Central memory CD8-positive, alpha-beta T cell (primary cell): Measurements from ENCODE around the gene PREP.
"Not testable (repeated sequence)": the region's sequence is repeated elsewhere in the genome, so short reads cannot be mapped to it uniquely, and the experiment has no call there.

ENCODE experiments used
- ATAC-seq: fragments of 150-1000 bp; cut with Tn5 transposase; replicated peaks from 2 replicates; pipeline ENCODE4 v1.10.0; 2022; ENCODE audit warnings: mild to moderate bottlenecking, moderate FRiP score, moderate number of reproducible peaks; ENCODE audit not compliant: poor library complexity, severe bottlenecking; ENCODE audit errors: extremely low read depth
- DNase-seq, 2 donors: peaks; one replicate each; pipeline ENCODE4 v3.0.0; 2021; ENCODE audit warnings: low spot score in 2 of 2
- H3K27ac Mint-ChIP-seq: one replicate; pipeline ENCODE4 v1.8.0; 2022; ENCODE audit warnings: low read depth, mild to moderate bottlenecking, moderate library complexity, mixed read lengths
- H3K27me3 Mint-ChIP-seq: one replicate; pipeline ENCODE4 v1.8.0; 2022; ENCODE audit warnings: mixed read lengths
- H3K36me3 Mint-ChIP-seq: one replicate; pipeline ENCODE4 v1.8.0; 2022; ENCODE audit warnings: mild to moderate bottlenecking, moderate library complexity, mixed read lengths; ENCODE audit not compliant: insufficient read depth
- H3K4me1 Mint-ChIP-seq: one replicate; pipeline ENCODE4 v1.8.0; 2022; ENCODE audit warnings: mixed read lengths
- H3K4me3 Mint-ChIP-seq: one replicate; pipeline ENCODE4 v1.8.0; 2022; ENCODE audit warnings: mild to moderate bottlenecking, moderate library complexity, mixed read lengths
- H3K9me3 Mint-ChIP-seq: one replicate; pipeline ENCODE4 v1.8.0; 2022; ENCODE audit warnings: mixed read lengths

Gene PREP

GRCh38 chr6:105359419-105360370 is 43.2 kb downstream of the PREP start:
- no peaks in the 10 kb centered on the region for H3K27me3 Mint-ChIP-seq
- DNase-seq: no peak
- ATAC-seq: no peak
- no peak overlapping the region for H3K4me3 Mint-ChIP-seq
- H3K27ac Mint-ChIP-seq: no peak overlapping the region
- H3K9me3 Mint-ChIP-seq: no peaks in the 10 kb centered on the region
- H3K36me3 Mint-ChIP-seq: peaks cover 18% of the 10 kb centered on the region
- H3K4me1 Mint-ChIP-seq: peaks cover 13% of the 10 kb centered on the region

- Mint-ChIP-seq H3K27me3 (no peaks in the 10 kb centered on the region), H3K4me1 (no peaks in the 10 kb centered on the region), H3K27ac (no peak overlapping the region), H3K4me3 (no peak overlapping the region), H3K36me3 (peaks cover 22% of the 10 kb centered on the region), H3K9me3 (no peaks in the 10 kb centered on the region)
- no peak for DNase-seq
- no peak for ATAC-seq
These were observed 45.7 kb downstream of the PREP start for GRCh38 chr6:105357165-105357564.

DNA sequence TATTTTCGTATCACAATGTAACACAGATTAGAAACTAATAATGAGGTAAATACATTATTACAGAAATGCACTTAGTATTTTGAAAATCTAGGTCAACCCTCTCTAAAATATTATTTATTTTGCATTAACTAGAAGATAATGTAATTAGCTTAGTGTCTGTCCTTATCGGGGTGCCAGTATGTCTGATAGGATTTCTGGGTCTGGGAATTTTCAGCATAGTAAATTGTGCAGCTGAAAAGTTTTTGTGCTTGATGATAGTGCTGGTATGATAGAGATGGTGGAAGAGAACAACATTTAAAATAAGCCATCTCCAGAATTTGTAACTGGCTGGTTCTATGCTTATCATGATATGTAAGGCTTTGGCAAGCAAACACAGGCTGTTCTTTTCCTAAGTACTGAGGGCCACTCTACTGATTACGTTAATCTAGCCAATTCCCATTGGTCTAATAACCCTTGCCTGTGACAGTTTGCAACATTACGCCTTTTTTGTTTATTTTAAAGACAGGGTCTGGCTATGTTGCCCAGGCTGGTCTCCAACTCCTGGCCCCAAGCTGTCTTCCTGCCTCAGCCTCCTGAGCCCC is 50.8 kb downstream of the PREP start:
- H3K9me3 Mint-ChIP-seq: no peaks in the 10 kb centered on the region
- ATAC-seq: no peak
- no peak overlapping the region for H3K4me3 Mint-ChIP-seq
- H3K4me1 Mint-ChIP-seq: no peaks in the 10 kb centered on the region
- no peak for DNase-seq
- H3K36me3 Mint-ChIP-seq: peaks cover 31% of the 10 kb centered on the region
- no peaks in the 10 kb centered on the region for H3K27me3 Mint-ChIP-seq
- H3K27ac Mint-ChIP-seq: no peak overlapping the region

DNA sequence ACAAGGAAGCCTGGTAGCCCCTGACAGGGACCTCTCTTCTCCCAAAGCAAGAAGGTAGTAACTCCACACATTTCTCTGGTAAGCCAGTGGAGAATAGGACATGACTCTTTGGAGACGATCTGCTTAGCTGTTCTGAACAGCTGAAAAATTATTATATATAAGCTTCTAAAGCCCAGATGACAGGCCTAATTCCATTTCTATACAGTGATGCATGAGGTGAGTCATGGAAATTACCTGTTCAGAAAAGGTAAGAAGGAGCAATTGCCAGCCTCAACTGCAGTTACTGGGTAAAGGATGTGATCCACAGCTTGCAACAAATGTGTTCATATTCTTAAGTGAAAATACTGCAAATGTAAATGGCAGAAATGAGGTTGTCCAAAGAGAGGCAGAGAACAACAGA is 54.0 kb downstream of the PREP start:
- Mint-ChIP-seq H3K4me1 (peaks cover 5% of the 10 kb centered on the region), H3K9me3 (no peaks in the 10 kb centered on the region), H3K4me3 (no peak overlapping the region), H3K27me3 (no peaks in the 10 kb centered on the region), H3K27ac (no peak overlapping the region), H3K36me3 (peaks cover 26% of the 10 kb centered on the region)
- ATAC-seq (no peak), DNase-seq (no peak)

GRCh38 chr6:105346052-105346451 is 56.8 kb downstream of the PREP start:
- ATAC-seq (no peak), DNase-seq (no peak)
- Mint-ChIP-seq H3K27me3 (no peaks in the 10 kb centered on the region), H3K4me3 (no peak overlapping the region), H3K36me3 (peaks cover 15% of the 10 kb centered on the region), H3K9me3 (no peaks in the 10 kb centered on the region), H3K27ac (no peak overlapping the region), H3K4me1 (peaks cover 23% of the 10 kb centered on the region)

DNA sequence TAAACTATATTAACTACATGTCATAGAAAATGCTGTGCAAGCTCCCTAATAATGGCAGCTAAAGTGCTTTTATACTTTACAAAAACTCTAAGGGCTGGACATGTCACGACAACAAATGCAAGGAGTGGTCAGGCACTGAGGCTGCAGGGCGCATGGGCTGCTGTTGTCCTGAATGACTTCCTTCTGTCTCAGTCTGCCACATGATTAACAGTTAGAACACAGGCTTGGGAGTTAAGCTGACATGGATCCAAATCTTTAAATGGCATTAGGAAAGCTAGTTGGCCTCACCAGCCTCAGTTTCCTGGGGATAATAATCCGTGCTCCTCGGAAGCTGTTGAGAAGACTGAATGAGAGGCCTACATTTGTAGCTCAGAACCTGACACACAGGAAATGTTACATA is 57.4 kb downstream of the PREP start:
- ATAC-seq: no peak
- H3K27me3 Mint-ChIP-seq: no peaks in the 10 kb centered on the region
- H3K4me3 Mint-ChIP-seq: no peak overlapping the region
- no peak for DNase-seq
- H3K36me3 Mint-ChIP-seq: peaks cover 11% of the 10 kb centered on the region
- H3K9me3 Mint-ChIP-seq: no peaks in the 10 kb centered on the region
- no peak overlapping the region for H3K27ac Mint-ChIP-seq
- H3K4me1 Mint-ChIP-seq: peaks cover 28% of the 10 kb centered on the region

DNA sequence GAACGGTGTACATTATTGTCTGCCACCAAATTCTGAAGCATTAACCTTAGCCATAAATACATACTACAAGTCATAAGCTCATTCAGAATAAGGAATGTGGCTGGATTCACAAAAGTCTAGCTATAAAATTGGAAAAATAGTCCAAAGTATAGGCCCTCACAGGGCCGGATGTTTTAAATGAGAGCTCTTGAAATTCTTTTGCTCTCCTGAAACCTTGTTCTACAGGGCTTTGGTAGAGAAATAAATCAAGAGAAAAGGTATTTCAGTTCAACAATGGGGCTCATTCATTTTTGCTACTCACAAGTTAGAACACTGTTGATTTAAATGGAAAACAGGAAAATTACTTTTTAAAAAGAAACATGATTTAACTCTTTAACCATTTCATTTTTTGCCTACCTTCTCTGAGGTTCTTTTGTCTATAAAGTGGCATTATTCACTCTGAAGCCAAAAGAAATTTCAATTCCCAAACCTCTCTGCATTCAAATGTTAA is 58.0 kb downstream of the PREP start:
- no peaks in the 10 kb centered on the region for H3K9me3 Mint-ChIP-seq
- H3K36me3 Mint-ChIP-seq: peaks cover 6% of the 10 kb centered on the region
- DNase-seq: no peak
- H3K27ac Mint-ChIP-seq: no peak overlapping the region
- no peak overlapping the region for H3K4me3 Mint-ChIP-seq
- peaks cover 32% of the 10 kb centered on the region for H3K4me1 Mint-ChIP-seq
- no peaks in the 10 kb centered on the region for H3K27me3 Mint-ChIP-seq
- no peak for ATAC-seq

- not testable (repeated sequence) for H3K36me3 Mint-ChIP-seq, H3K27ac Mint-ChIP-seq, H3K9me3 Mint-ChIP-seq, H3K4me3 Mint-ChIP-seq, ATAC-seq, H3K27me3 Mint-ChIP-seq, DNase-seq
- H3K4me1 Mint-ChIP-seq: peaks cover 36% of the 10 kb centered on the region
These were observed 64.4 kb downstream of the PREP start for GRCh38 chr6:105338350-105338983.

GRCh38 chr6:105336986-105337385 is 65.9 kb downstream of the PREP start:
- Mint-ChIP-seq H3K4me3 (no peak overlapping the region), H3K36me3 (peaks cover 10% of the 10 kb centered on the region)
- ATAC-seq: no peak

GRCh38 chr6:105332576-105332975 is 70.3 kb downstream of the PREP start:
- H3K27ac Mint-ChIP-seq: no peak overlapping the region
- H3K9me3 Mint-ChIP-seq: no peaks in the 10 kb centered on the region
- H3K4me1 Mint-ChIP-seq: peaks cover 9% of the 10 kb centered on the region
- no peak overlapping the region for H3K4me3 Mint-ChIP-seq
- ATAC-seq (no peak), DNase-seq (no peak)
- H3K27me3 Mint-ChIP-seq: no peaks in the 10 kb centered on the region
- peaks cover 32% of the 10 kb centered on the region for H3K36me3 Mint-ChIP-seq

More at GRCh38 chr6:105336986-105337385, 65.9 kb downstream of the PREP start:
- Mint-ChIP-seq H3K27ac (no peak overlapping the region), H3K27me3 (no peaks in the 10 kb centered on the region), H3K9me3 (no peaks in the 10 kb centered on the region), H3K4me1 (peaks cover 27% of the 10 kb centered on the region)
- DNase-seq: no peak

DNA sequence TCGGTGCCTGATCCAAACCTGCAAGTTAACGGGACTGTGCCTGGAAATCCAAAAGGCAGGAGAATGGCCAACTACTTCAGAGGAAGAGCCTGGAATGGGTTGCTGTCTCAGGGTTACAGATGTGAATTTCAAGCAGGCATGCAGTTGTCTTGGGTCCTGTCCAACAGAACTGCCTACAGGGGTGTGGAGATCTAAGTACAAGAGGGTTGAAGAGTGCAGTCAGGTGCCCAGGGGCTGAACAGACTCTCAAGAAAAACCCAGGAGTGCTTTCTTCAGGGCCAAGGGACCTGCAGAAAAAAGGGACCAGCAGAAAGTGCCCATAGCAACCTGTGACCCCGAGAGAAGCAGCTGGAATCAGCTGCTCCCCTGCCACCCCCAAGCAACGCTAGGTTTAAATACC is 71.0 kb downstream of the PREP start:
- H3K36me3 Mint-ChIP-seq: peaks cover 38% of the 10 kb centered on the region

GRCh38 chr6:105330913-105331312 is 72.0 kb downstream of the PREP start:
- DNase-seq (no peak), ATAC-seq (no peak)
- H3K4me3 Mint-ChIP-seq: no peak overlapping the region
- H3K36me3 Mint-ChIP-seq: peaks cover 41% of the 10 kb centered on the region
- peaks cover 15% of the 10 kb centered on the region for H3K4me1 Mint-ChIP-seq
- no peaks in the 10 kb centered on the region for H3K27me3 Mint-ChIP-seq
- no peaks in the 10 kb centered on the region for H3K9me3 Mint-ChIP-seq
- no peak overlapping the region for H3K27ac Mint-ChIP-seq

More for the DNA sequence above, 71.0 kb downstream of the PREP start:
- Mint-ChIP-seq H3K4me3 (no peak overlapping the region), H3K27me3 (no peaks in the 10 kb centered on the region), H3K27ac (no peak overlapping the region), H3K4me1 (peaks cover 9% of the 10 kb centered on the region), H3K9me3 (no peaks in the 10 kb centered on the region)
- no peak for DNase-seq
- no peak for ATAC-seq
